Dedifferentiated amniotic fluid mesenchymal stem cell (primary cell): Measurements from ENCODE around the gene FRMPD1.
A peak's percentile ranks its signal among the peaks of the same experiment; 100 is the strongest.
"Not testable (repeated sequence)": the region's sequence is repeated elsewhere in the genome, so short reads cannot be mapped to it uniquely, and the experiment has no call there.

Experiments
- DNase-seq: peaks from one replicate; pipeline ENCODE4 v3.0.0-alpha.2; 2016; ENCODE audit errors: extremely low spot score

Gene FRMPD1

GRCh38 chr9:37650873-37651768, at the start of gene FRMPD1:
FRMPD1 (plus strand) TSS chr9:37650954; CDS start chr9:37692642, 41,688 bp downstream.
- no peak for DNase-seq

DNA sequence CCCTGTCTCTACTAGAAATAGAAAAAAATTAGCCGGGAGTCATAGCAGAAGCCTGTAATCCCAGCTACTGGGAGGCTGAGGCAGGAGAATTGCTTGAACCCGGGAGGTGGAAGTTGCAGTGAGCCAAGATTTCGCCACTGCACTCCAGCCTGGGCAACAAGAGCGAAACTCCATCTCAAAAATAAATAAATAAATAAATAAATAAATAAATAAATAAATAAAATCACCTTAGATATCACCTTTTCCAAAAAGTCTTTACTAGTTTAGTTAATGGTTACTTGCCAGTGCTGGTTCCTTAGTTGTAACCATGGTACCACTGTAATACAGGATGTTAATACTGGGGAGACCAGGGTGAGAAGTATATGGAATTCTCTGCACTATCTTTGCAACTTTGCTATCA, 48.7 kb upstream of the FRMPD1 start:
- not testable (repeated sequence) for DNase-seq

DNA sequence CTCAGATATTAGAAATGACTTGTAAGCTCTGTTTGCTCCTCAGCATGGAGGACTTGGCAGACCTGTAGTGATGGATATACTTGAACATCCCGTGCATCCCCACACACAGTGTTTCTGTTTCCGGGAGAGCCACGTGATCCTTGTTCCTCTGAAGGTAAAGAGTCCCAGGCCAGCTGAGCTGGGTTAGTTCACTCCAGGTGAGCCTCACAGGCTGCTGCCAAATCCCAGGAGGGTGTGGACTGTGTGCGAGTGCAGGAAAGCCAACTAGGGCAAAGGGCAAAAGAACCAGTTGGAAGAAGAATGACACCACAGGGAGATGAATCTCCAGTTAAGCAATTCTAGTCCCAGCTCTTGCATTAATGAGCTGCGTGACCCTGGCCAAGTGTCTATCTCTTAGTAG, 47.9 kb upstream of the FRMPD1 start:
- no peak for DNase-seq

GRCh38 chr9:37604296-37604695, 46.5 kb upstream of the FRMPD1 start:
- DNase-seq, result no peak

GRCh38 chr9:37608250-37608649, 42.5 kb upstream of the FRMPD1 start:
- DNase-seq, result no peak

GRCh38 chr9:37609735-37610397, 40.9 kb upstream of the FRMPD1 start:
- no peak for DNase-seq

DNA sequence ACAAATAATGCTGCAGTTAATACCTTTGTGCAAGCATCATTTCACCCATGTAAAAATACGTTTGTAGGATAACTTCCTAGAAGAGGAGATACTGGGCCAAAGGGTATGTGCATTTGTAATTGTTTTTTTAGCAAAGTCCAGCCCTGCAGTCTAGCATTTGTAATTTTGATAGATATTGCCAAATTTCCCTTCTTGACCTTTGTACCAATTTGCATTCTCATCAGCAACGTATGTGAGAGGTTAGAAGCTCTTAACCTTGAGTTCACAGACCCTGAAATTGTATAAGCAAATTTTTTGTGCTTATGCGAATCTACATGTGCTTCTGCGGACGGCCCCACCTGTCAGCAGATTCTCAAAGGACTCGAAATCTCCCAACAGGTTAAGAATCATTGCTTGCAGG, 39.7 kb upstream of the FRMPD1 start:
- no peak for DNase-seq

- DNase-seq, result no peak
Observed at GRCh38 chr9:37611961-37612360, 38.8 kb upstream of the FRMPD1 start.

- DNase-seq, result no peak
Observed at GRCh38 chr9:37617161-37617560, 33.6 kb upstream of the FRMPD1 start.

DNA sequence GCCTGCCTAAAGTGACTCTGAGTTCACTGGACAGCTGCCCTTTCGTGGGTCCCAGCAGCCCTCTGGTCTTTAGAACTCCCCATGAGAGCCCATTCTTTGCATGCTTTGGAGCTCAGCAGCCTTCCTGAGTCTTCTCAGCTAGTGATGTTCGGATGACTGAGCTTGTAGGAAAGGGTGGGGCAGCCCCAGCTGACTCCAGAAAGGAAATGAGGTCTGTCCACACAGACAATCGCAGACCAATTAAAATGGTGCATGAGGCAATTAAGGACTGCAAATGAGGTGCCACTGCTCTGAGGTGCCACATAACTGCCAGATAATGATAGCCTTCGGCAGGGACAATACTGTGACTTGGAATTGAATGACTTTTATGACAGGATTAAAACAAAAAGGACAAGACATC, 32.9 kb upstream of the FRMPD1 start:
- peak; percentile 25 for DNase-seq

DNA sequence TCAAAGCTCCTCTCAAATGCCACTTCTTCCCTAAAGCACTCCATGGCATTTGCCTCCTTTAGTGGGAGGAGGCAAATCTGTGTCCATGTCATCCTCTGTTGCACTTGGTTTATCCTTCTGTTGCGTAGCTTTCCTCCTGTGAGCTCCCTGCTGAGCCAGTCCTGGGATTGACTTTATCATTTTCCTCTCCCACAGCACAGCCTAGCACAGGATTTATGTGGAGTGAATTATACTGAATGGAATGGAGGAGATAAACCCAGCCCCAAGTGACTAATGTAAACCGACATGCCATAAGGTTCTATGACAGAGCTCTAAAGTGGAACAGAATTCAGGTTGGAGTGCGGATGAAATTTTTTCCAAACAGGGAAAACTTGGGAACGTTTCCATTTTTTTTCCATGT, 31.9 kb upstream of the FRMPD1 start:
- DNase-seq, result peak; percentile 32

DNA sequence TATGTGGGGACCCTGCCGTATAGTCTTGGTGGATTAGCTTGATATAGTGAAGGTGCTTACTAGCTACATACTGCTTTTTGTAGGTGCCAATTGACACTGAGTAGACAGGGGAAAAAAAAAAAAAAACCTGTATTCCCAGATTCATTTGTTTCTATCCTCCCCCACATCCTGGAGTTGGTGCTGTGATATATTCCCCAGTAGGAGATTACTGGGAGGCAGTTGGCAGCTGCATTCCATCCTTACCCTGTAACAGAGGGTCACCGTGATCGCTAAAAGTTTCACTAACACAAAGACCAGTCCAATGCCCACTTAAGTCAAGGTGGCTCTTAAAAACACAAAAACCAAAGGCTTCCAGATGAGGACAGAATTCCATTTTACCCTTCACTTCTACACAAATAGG, 30.9 kb upstream of the FRMPD1 start:
- no peak for DNase-seq

- no peak for DNase-seq
Observed at GRCh38 chr9:37620396-37620795, 30.4 kb upstream of the FRMPD1 start.

- DNase-seq, result no peak
Observed at GRCh38 chr9:37621273-37622121, 29.3 kb upstream of the FRMPD1 start.

DNA sequence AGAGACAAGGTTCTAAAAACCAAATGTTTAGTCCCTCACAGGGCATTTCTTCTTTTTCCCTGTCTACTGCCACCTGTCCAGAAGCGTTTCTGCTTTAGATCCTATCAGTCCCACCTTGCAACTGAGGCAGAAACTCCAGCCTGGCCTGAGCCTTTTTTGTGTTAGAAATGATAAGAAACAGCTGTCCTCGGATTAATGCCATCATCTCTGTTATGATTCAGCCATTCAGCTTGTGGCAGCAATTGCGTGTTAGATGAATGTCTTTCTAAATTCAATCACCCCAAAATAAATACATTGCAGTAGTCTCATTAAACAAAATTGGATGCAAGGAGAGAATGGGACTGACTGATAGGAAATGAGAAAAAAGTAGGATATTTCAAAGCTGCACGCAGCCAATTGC, 28.3 kb upstream of the FRMPD1 start:
- no peak for DNase-seq

GRCh38 chr9:37623267-37623666, 27.5 kb upstream of the FRMPD1 start:
- DNase-seq, result no peak

GRCh38 chr9:37624073-37624472, 26.7 kb upstream of the FRMPD1 start:
- no peak for DNase-seq

DNA sequence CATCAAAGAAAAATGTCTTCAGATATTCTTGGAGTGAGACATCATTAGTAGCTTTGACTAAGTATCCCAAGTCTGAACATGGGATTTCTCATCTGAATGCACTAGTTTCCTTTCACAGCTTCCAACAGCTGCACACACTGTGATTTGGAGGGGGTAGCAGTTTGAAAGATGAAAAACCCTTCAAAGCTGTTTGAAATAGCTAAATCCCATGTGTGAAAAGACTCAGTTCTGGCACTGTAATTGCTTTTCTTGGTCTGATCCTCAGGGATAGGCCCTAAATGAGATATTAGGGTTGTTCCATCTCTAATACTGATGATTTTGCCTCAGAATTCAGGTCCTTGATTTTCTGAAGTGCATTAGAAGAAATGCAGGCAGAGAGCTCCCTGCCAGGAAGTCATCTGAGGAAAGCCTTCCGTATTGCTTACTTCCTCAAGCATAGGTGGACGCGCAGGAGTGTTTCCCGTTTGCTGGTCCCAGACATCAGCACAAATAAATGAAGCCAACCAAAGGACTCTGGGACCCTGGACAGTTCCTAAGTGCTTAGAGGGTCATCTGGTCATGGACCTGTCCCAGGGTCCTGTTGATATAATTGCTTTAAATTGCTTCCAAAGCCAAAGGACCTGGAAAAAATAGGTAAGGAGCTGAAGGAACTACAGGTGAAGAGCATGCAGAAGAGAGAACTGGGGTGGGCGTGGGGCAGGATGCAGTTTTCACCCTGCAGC, 25.6 kb upstream of the FRMPD1 start:
- DNase-seq, result no peak

- DNase-seq, result no peak
Observed at GRCh38 chr9:37625758-37626147, 25.0 kb upstream of the FRMPD1 start.

DNA sequence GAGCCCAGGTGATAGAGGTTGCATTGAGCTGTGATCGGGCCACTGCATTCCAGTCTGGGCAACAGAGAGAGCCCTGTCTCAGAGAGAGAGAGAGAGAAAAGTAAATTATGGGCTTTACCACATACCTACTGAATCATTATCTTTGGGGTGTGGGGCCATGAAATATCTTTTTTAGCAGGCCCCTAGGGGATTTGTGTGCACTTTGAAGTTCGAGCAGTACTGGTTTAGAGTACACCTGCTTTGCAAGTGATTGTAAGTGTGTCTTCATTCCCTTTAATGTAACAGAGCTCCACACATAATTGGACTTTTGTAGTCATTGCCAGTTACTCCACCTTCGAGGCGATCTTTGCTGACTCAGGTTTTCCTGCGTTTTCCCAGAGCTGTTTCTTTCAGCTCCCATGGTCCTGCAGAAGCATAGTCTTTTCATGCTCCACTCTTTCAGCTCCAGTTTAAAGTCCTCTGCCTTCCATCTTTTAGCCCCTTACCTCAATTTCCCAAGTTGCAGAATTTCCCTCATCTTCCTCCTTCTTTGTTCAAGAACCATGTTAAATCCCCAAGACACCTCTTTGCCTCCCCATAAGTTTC, 24.0 kb upstream of the FRMPD1 start:
- no peak for DNase-seq

GRCh38 chr9:37632479-37632878, 18.3 kb upstream of the FRMPD1 start:
- DNase-seq, result no peak
